HEK293 (cell line): Measurements from ENCODE around the gene YPEL1.
A peak's percentile ranks its signal among the peaks of the same experiment; 100 is the strongest.

Experiments
- KLF10 ChIP-seq: fragments of 450-650 bp; IDR thresholded peaks from 2 replicates; pipeline ENCODE4 v1.5.1; 2018; ENCODE audit warnings: missing biosample characterization, mild to moderate bottlenecking, missing genetic modification characterization
- TRIM28 ChIP-seq: IDR thresholded peaks from 2 replicates; pipeline ENCODE4 v1.6.1; 2011; ENCODE audit warnings: low read length, control low read depth, borderline replicate concordance
- ZBTB21 ChIP-seq: fragments of 450-650 bp; formaldehyde crosslinking; IDR thresholded peaks from 2 replicates; pipeline ENCODE4 v1.5.1; 2017; ENCODE audit warnings: missing biosample characterization, missing genetic modification characterization
- ZEB2 ChIP-seq: fragments of 450-650 bp; formaldehyde crosslinking; IDR thresholded peaks from 2 replicates; pipeline ENCODE4 v1.5.1; 2016; ENCODE audit warnings: missing biosample characterization, missing genetic modification characterization
- ZFP3 ChIP-seq: fragments of 450-650 bp; formaldehyde crosslinking; IDR thresholded peaks from 2 replicates; pipeline ENCODE4 v1.5.1; 2016; ENCODE audit warnings: low read depth, missing biosample characterization, missing genetic modification characterization
- ZNF146 ChIP-seq: fragments of 450-650 bp; formaldehyde crosslinking; IDR thresholded peaks from 2 replicates; pipeline ENCODE4 v1.5.1; 2016; ENCODE audit warnings: missing biosample characterization, missing genetic modification characterization
- ZNF221 ChIP-seq: fragments of 450-650 bp; formaldehyde crosslinking; IDR thresholded peaks from 2 replicates; pipeline ENCODE4 v1.5.1; 2017; ENCODE audit warnings: missing biosample characterization, missing genetic modification characterization, borderline replicate concordance
- ZNF223 ChIP-seq: fragments of 450-650 bp; formaldehyde crosslinking; IDR thresholded peaks from 2 replicates; pipeline ENCODE4 v1.5.1; 2016; ENCODE audit warnings: missing biosample characterization, missing genetic modification characterization
- ZNF266 ChIP-seq: fragments of 450-650 bp; formaldehyde crosslinking; IDR thresholded peaks from 2 replicates; pipeline ENCODE4 v1.5.1; 2016; ENCODE audit warnings: missing biosample characterization, missing genetic modification characterization, low read depth
- ZNF366 ChIP-seq: fragments of 450-650 bp; formaldehyde crosslinking; conservative IDR thresholded peaks from 2 replicates; pipeline ENCODE4 v1.5.1; 2016; ENCODE audit warnings: missing biosample characterization, missing genetic modification characterization
- ZNF391 ChIP-seq: fragments of 450-650 bp; formaldehyde crosslinking; IDR thresholded peaks from 2 replicates; pipeline ENCODE4 v1.5.1; 2016; ENCODE audit warnings: low read depth, missing biosample characterization, missing genetic modification characterization, borderline replicate concordance
- ZNF423 ChIP-seq: fragments of 450-650 bp; formaldehyde crosslinking; IDR thresholded peaks from 2 replicates; pipeline ENCODE4 v1.5.1; 2016; ENCODE audit warnings: missing biosample characterization, missing genetic modification characterization
- ZNF514 ChIP-seq: fragments of 450-650 bp; formaldehyde crosslinking; IDR thresholded peaks from 2 replicates; pipeline ENCODE4 v1.5.1; 2016; ENCODE audit warnings: missing biosample characterization, missing genetic modification characterization
- ZNF624 ChIP-seq: fragments of 450-650 bp; formaldehyde crosslinking; IDR thresholded peaks from 2 replicates; pipeline ENCODE4 v1.5.1; 2017; ENCODE audit warnings: missing biosample characterization, missing genetic modification characterization
- ZNF677 ChIP-seq: fragments of 450-650 bp; IDR thresholded peaks from 2 replicates; pipeline ENCODE4 v1.5.0; 2018; ENCODE audit warnings: missing biosample characterization, mild to moderate bottlenecking, missing genetic modification characterization, moderate library complexity
- ZNF707 ChIP-seq: fragments of 450-650 bp; formaldehyde crosslinking; IDR thresholded peaks from 2 replicates; pipeline ENCODE4 v1.5.1; 2016; ENCODE audit warnings: missing biosample characterization, missing genetic modification characterization
- ZNF747 ChIP-seq: fragments of 450-650 bp; formaldehyde crosslinking; IDR thresholded peaks from 2 replicates; pipeline ENCODE4 v1.5.1; 2016; ENCODE audit warnings: missing biosample characterization, missing genetic modification characterization
- ZNF785 ChIP-seq: fragments of 450-650 bp; formaldehyde crosslinking; IDR thresholded peaks from 2 replicates; pipeline ENCODE4 v1.5.1; 2016; ENCODE audit warnings: missing biosample characterization, missing genetic modification characterization
- ZNF837 ChIP-seq: fragments of 450-650 bp; formaldehyde crosslinking; IDR thresholded peaks from 2 replicates; pipeline ENCODE4 v1.5.1; 2016; ENCODE audit warnings: missing biosample characterization, missing genetic modification characterization
- TF ChIP-seq, protein P1 (sequence below): fragments of 450-650 bp; formaldehyde crosslinking; IDR thresholded peaks from 2 replicates; pipeline ENCODE4 v1.5.1; 2016; ENCODE audit warnings: missing biosample characterization, missing genetic modification characterization, borderline replicate concordance
- TF ChIP-seq, protein P2 (sequence below): fragments of 450-650 bp; formaldehyde crosslinking; IDR thresholded peaks from 2 replicates; pipeline ENCODE4 v1.5.1; 2016; ENCODE audit warnings: missing biosample characterization, missing genetic modification characterization
- TF ChIP-seq, protein P3 (sequence below): fragments of 450-650 bp; formaldehyde crosslinking; IDR thresholded peaks from 2 replicates; pipeline ENCODE4 v1.5.1; 2016; ENCODE audit warnings: missing biosample characterization, missing genetic modification characterization
- TF ChIP-seq, protein P4 (sequence below): fragments of 450-650 bp; formaldehyde crosslinking; IDR thresholded peaks from 2 replicates; pipeline ENCODE4 v1.5.1; 2016; ENCODE audit warnings: missing biosample characterization, missing genetic modification characterization
- TF ChIP-seq, protein P5 (sequence below): fragments of 450-650 bp; formaldehyde crosslinking; IDR thresholded peaks from 2 replicates; pipeline ENCODE4 v1.5.1; 2016; ENCODE audit warnings: missing biosample characterization, missing genetic modification characterization, low read depth
- TF ChIP-seq, protein P6 (sequence below): fragments of 450-650 bp; formaldehyde crosslinking; IDR thresholded peaks from 2 replicates; pipeline ENCODE4 v1.5.1; 2016; ENCODE audit warnings: missing biosample characterization, missing genetic modification characterization

Gene YPEL1

DNA sequence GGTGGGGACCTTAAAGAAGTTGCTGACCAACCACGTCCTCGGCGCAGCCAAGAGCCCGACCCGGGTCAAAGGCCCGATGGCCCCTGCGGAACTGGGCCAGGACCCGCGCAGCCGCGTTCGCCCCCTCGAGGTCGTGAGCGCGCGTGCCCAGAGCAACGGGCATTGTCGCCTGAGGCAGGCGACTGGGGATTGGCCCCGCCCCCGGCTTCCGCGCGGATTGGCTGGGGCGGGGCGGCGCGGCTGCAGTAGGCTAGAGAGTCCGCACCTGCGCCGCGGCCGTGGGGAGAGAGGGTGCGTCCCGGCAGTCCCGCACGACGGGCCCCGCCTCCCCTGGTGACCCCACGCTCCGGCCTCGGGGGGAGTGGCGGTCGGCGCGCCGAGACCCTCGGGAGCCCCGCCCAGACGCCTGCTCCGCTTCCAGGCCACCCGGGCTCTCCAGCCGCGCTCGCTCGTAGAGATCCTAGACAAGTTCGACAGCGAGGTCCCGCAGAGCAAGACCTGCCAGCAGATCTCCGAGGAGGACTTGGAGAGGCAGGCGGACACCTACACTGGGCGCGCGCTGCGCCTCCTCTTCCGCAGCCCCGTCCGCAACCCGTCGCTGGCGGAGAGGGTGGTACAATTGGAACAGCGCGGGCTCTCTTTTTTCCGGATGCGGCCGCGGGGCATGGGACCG lies 78.1 kb downstream of the YPEL1 start (continued):
- TF ChIP-seq, protein P1, sequence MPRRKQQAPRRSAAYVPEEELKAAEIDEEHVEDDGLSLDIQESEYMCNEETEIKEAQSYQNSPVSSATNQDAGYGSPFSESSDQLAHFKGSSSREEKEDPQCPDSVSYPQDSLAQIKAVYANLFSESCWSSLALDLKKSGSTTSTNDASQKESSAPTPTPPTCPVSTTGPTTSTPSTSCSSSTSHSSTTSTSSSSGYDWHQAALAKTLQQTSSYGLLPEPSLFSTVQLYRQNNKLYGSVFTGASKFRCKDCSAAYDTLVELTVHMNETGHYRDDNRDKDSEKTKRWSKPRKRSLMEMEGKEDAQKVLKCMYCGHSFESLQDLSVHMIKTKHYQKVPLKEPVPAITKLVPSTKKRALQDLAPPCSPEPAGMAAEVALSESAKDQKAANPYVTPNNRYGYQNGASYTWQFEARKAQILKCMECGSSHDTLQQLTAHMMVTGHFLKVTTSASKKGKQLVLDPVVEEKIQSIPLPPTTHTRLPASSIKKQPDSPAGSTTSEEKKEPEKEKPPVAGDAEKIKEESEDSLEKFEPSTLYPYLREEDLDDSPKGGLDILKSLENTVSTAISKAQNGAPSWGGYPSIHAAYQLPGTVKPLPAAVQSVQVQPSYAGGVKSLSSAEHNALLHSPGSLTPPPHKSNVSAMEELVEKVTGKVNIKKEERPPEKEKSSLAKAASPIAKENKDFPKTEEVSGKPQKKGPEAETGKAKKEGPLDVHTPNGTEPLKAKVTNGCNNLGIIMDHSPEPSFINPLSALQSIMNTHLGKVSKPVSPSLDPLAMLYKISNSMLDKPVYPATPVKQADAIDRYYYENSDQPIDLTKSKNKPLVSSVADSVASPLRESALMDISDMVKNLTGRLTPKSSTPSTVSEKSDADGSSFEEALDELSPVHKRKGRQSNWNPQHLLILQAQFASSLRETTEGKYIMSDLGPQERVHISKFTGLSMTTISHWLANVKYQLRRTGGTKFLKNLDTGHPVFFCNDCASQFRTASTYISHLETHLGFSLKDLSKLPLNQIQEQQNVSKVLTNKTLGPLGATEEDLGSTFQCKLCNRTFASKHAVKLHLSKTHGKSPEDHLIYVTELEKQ (tag by site-specific recombination): 0 out of 2 replicates have a peak, but pooled peaks have one; percentile 17
- peak; percentile 63; the same call in 1 of the 2 replicates for TF ChIP-seq ZEB2 (tag by site-specific recombination)
- no peak for TF ChIP-seq ZNF514 (tag by site-specific recombination)
- TF ChIP-seq ZNF707 (tag by site-specific recombination): no peak
- TF ChIP-seq ZNF146 (tag by site-specific recombination): no peak
- no peak for TF ChIP-seq ZNF837
- TF ChIP-seq, protein P2, sequence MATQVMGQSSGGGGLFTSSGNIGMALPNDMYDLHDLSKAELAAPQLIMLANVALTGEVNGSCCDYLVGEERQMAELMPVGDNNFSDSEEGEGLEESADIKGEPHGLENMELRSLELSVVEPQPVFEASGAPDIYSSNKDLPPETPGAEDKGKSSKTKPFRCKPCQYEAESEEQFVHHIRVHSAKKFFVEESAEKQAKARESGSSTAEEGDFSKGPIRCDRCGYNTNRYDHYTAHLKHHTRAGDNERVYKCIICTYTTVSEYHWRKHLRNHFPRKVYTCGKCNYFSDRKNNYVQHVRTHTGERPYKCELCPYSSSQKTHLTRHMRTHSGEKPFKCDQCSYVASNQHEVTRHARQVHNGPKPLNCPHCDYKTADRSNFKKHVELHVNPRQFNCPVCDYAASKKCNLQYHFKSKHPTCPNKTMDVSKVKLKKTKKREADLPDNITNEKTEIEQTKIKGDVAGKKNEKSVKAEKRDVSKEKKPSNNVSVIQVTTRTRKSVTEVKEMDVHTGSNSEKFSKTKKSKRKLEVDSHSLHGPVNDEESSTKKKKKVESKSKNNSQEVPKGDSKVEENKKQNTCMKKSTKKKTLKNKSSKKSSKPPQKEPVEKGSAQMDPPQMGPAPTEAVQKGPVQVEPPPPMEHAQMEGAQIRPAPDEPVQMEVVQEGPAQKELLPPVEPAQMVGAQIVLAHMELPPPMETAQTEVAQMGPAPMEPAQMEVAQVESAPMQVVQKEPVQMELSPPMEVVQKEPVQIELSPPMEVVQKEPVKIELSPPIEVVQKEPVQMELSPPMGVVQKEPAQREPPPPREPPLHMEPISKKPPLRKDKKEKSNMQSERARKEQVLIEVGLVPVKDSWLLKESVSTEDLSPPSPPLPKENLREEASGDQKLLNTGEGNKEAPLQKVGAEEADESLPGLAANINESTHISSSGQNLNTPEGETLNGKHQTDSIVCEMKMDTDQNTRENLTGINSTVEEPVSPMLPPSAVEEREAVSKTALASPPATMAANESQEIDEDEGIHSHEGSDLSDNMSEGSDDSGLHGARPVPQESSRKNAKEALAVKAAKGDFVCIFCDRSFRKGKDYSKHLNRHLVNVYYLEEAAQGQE (tag by site-specific recombination): no peak
- TF ChIP-seq ZFP3 (tag by site-specific recombination): no peak
- TF ChIP-seq, protein P3, sequence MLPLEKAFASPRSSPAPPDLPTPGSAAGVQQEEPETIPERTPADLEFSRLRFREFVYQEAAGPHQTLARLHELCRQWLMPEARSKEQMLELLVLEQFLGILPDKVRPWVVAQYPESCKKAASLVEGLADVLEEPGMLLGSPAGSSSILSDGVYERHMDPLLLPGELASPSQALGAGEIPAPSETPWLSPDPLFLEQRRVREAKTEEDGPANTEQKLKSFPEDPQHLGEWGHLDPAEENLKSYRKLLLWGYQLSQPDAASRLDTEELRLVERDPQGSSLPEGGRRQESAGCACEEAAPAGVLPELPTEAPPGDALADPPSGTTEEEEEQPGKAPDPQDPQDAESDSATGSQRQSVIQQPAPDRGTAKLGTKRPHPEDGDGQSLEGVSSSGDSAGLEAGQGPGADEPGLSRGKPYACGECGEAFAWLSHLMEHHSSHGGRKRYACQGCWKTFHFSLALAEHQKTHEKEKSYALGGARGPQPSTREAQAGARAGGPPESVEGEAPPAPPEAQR (tag by site-specific recombination): no peak
- TF ChIP-seq ZNF391 (tag by site-specific recombination): no peak
- TF ChIP-seq ZNF221: no peak
- TF ChIP-seq KLF10: peak; percentile 74; the same call in 1 of the 2 replicates
- no peak for TF ChIP-seq ZNF624 (tag by site-specific recombination)
- no peak for TF ChIP-seq ZNF677 (tag by site-specific recombination)
- TF ChIP-seq ZNF223 (tag by site-specific recombination): no peak
- no peak for TF ChIP-seq TRIM28
- TF ChIP-seq, protein P4, sequence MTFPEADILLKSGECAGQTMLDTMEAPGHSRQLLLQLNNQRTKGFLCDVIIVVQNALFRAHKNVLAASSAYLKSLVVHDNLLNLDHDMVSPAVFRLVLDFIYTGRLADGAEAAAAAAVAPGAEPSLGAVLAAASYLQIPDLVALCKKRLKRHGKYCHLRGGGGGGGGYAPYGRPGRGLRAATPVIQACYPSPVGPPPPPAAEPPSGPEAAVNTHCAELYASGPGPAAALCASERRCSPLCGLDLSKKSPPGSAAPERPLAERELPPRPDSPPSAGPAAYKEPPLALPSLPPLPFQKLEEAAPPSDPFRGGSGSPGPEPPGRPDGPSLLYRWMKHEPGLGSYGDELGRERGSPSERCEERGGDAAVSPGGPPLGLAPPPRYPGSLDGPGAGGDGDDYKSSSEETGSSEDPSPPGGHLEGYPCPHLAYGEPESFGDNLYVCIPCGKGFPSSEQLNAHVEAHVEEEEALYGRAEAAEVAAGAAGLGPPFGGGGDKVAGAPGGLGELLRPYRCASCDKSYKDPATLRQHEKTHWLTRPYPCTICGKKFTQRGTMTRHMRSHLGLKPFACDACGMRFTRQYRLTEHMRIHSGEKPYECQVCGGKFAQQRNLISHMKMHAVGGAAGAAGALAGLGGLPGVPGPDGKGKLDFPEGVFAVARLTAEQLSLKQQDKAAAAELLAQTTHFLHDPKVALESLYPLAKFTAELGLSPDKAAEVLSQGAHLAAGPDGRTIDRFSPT (tag by site-specific recombination): peak; percentile 88; the same call in 1 of the 2 replicates
- TF ChIP-seq ZNF423 (tag by site-specific recombination): no peak
- no peak for TF ChIP-seq ZNF747 (tag by site-specific recombination)
- TF ChIP-seq, protein P5, sequence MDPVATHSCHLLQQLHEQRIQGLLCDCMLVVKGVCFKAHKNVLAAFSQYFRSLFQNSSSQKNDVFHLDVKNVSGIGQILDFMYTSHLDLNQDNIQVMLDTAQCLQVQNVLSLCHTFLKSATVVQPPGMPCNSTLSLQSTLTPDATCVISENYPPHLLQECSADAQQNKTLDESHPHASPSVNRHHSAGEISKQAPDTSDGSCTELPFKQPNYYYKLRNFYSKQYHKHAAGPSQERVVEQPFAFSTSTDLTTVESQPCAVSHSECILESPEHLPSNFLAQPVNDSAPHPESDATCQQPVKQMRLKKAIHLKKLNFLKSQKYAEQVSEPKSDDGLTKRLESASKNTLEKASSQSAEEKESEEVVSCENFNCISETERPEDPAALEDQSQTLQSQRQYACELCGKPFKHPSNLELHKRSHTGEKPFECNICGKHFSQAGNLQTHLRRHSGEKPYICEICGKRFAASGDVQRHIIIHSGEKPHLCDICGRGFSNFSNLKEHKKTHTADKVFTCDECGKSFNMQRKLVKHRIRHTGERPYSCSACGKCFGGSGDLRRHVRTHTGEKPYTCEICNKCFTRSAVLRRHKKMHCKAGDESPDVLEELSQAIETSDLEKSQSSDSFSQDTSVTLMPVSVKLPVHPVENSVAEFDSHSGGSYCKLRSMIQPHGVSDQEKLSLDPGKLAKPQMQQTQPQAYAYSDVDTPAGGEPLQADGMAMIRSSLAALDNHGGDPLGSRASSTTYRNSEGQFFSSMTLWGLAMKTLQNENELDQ (tag by site-specific recombination): no peak
- no peak for TF ChIP-seq ZNF366 (tag by site-specific recombination)
- TF ChIP-seq ZBTB21 (tag by site-specific recombination): no peak
- TF ChIP-seq, protein P6, sequence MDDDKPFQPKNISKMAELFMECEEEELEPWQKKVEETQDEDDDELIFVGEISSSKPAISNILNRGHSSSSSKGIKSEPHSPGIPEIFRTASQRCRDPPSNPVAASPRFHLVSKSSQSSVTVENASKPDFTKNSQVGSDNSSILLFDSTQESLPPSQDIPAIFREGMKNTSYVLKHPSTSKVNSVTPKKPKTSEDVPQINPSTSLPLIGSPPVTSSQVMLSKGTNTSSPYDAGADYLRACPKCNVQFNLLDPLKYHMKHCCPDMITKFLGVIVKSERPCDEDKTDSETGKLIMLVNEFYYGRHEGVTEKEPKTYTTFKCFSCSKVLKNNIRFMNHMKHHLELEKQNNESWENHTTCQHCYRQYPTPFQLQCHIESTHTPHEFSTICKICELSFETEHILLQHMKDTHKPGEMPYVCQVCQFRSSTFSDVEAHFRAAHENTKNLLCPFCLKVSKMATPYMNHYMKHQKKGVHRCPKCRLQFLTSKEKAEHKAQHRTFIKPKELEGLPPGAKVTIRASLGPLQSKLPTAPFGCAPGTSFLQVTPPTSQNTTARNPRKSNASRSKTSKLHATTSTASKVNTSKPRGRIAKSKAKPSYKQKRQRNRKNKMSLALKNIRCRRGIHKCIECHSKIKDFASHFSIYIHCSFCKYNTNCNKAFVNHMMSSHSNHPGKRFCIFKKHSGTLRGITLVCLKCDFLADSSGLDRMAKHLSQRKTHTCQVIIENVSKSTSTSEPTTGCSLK (tag by site-specific recombination): no peak
- TF ChIP-seq ZNF266: no peak
- TF ChIP-seq ZNF785 (tag by site-specific recombination): 0 out of 2 replicates have a peak, but pooled peaks have one; percentile 20
